K562 (cell line): ENCODE results near the gene ENTREP3.

ENCODE experiments used
- FOXK2 ChIP-seq, 2 experiments: fragments of 450-650 bp; IDR thresholded peaks in 1 of 2; conservative IDR thresholded peaks in 1 of 2; 2 replicates each; pipeline ENCODE4 v1.6.1; 2016; ENCODE audit warnings: low read depth in 2 of 2, mild to moderate bottlenecking in 1 of 2
- TF ChIP-seq, protein P1 (sequence below), 3 experiments: IDR thresholded peaks in 2 of 3; conservative IDR thresholded peaks in 1 of 3; 2 replicates each; pipeline ENCODE4 v1.5.1; 2011 to 2012; ENCODE audit warnings: low read length in 3 of 3, mild to moderate bottlenecking in 3 of 3, control low read depth in 2 of 3, improper control_type of control experiment in 1 of 3, inconsistent platforms in 1 of 3, low read depth in 1 of 3, mixed read lengths in 1 of 3, moderate library complexity in 1 of 3; ENCODE audit not compliant: insufficient read depth in 2 of 3

DNA sequence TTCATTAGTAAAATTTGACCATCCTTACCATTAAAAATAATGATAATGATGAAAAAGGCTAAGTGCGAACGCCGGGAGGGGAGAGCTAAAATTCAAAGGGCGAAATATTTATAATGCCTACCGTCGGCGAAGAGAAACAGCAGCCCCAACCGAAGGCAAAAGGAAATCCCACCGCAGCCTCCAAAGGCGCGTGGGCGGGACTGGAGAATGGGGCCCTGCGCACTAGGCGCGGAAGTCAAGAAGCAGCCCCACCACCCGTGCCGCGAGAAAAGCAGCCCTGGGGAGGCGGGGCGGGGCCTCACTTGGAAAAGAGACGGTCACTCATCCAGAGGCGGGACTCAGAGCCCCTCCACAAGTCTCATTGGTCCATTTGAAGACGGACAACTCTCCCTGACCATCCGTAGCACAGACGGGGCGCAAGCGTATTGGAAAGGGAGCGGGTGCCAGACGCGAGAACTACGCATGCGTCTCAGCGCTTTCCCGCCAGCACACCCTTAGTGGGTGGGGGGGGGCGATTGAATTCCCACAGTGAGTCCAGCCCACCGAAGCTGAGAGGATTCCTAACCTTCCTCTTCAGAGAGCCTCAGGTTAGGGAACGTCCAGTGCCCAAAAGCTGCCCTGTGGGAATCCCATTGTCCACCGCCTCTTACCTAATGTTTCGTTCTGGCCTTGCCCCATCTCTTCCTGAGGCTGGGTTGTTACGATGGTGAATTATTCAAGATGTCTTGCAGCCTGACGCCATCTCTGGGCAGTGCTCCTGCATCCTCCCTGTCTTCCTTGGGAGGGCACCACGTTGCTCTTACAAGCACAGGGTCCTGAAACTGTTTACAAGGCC, 27.8 kb downstream of the ENTREP3 start:
- TF ChIP-seq FOXK2 (conservative IDR thresholded peaks at IDR 0.05 in 1 of 2, IDR thresholded peaks at IDR 0.05 in 1 of 2; ENCODE audit: low read depth in 2 of 2), result peak; percentile 6 to 16; a peak in 1 of 4 replicates
- TF ChIP-seq, protein P1, sequence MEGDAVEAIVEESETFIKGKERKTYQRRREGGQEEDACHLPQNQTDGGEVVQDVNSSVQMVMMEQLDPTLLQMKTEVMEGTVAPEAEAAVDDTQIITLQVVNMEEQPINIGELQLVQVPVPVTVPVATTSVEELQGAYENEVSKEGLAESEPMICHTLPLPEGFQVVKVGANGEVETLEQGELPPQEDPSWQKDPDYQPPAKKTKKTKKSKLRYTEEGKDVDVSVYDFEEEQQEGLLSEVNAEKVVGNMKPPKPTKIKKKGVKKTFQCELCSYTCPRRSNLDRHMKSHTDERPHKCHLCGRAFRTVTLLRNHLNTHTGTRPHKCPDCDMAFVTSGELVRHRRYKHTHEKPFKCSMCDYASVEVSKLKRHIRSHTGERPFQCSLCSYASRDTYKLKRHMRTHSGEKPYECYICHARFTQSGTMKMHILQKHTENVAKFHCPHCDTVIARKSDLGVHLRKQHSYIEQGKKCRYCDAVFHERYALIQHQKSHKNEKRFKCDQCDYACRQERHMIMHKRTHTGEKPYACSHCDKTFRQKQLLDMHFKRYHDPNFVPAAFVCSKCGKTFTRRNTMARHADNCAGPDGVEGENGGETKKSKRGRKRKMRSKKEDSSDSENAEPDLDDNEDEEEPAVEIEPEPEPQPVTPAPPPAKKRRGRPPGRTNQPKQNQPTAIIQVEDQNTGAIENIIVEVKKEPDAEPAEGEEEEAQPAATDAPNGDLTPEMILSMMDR (IDR thresholded peaks at IDR 0.05 in 2 of 3, conservative IDR thresholded peaks at IDR 0.05 in 1 of 3; ENCODE audit: insufficient read depth in 2 of 3, low read depth in 1 of 3, low read length in 3 of 3), result peak in 2 of 3 experiments; percentile 2 to 15; a peak in 1 of 6 replicates
